Glomerular endothelial cell (primary cell): ENCODE measurements around the gene UHMK1. TPM values are rescaled to one million over a fixed set of nuclear protein-coding genes. Genes with fewer than 3 reads are reported as not detected.
"Not testable (repeated sequence)": the region's sequence is repeated elsewhere in the genome, so short reads cannot be mapped to it uniquely, and the experiment has no call there.

Source experiments
- DNase-seq: peaks from one replicate; pipeline ENCODE4 v3.0.0-alpha.2; 2011; ENCODE audit warnings: low read depth, low spot score; ENCODE audit errors: extremely low read depth
- total RNA-seq: library from RNA; depleted of rRNA; stranded (reverse); fragments of >200 nt; gene quantifications from 2 replicates; pipeline ENCODE4 v1.2.3, GENCODE V29; 2015

UHMK1 gene
- total RNA-seq, 1 donor from 2014 or later = 47.0 TPM

DNA sequence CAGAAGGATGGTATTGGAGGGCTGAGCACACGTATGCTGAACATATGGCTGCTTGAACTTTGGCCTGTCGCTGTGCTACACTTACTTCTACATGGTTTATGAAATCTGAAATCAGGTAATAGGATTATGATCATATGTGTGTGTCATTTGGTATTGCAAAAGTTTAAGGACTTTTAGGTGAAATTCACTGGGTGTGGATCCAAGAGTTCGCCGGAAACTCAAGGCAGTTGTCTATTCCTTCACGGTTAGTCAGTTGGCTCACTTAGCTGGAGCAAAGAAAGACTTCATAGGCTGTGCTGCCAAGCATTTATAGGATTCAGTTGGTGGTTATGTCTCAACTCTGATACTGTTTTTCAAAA lies 64.8 kb downstream of the UHMK1 start:
- no peak for DNase-seq

GRCh38 chr1:162564762-162565218 lies 67.2 kb downstream of the UHMK1 start:
- no peak for DNase-seq

- no peak for DNase-seq
Observed at GRCh38 chr1:162565460-162565859, 67.8 kb downstream of the UHMK1 start.

- DNase-seq = no peak
Observed at GRCh38 chr1:162566870-162567269, 69.3 kb downstream of the UHMK1 start.

- no peak for DNase-seq
Observed at GRCh38 chr1:162568802-162569201, 71.2 kb downstream of the UHMK1 start.

- DNase-seq = no peak
Observed at GRCh38 chr1:162570718-162571117, 73.1 kb downstream of the UHMK1 start.

DNA sequence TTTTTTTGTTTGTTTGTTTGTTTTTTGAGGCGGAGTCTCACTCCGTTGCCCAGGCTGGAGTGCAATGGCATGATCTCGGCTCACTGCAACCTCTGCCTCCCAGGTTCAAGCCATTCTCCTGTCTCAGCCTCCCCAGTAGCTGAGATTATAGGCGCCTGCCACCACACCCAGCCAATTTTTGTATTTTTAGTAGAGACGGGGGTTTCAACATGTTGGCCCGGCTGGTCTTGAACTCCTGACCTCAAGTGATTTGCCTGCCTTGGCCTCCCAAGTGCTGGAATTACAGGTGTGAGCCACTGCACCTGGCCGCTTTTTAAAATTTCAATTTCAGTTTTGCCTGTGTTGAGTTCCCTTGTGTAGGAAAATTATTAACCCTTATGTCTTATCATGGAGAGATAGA lies 73.5 kb downstream of the UHMK1 start:
- DNase-seq = not testable (repeated sequence)

GRCh38 chr1:162571696-162572095 lies 74.1 kb downstream of the UHMK1 start:
- DNase-seq = no peak

GRCh38 chr1:162573136-162573535 lies 75.5 kb downstream of the UHMK1 start:
- no peak for DNase-seq

- DNase-seq = no peak
Observed at GRCh38 chr1:162578071-162578700, 80.6 kb downstream of the UHMK1 start.

DNA sequence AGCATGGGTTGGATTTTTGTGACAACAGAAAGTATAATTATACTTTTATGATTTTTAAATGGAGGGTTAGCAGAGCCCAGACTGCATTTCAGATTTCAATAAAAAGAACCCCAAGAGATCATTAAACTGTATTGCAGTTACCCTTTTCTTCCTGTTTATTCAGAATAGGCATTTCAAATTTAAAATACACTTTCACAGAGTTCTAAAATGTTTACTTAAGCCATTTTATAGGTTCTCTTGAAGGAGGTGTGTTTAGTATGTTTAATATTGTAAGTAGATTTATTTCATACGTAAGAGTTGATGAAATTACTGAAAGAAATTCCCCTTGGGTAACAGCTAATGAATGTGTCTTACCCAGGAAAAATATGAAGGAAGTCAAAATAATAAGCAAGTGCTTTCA lies 81.3 kb downstream of the UHMK1 start:
- no peak for DNase-seq

Other genes starting within 250 kb of the UHMK1 start
- gene SPATA46, start 121.0 kb upstream of the UHMK1 start, total RNA-seq = not detected in 2 replicates
- gene C1orf226, start 116.1 kb upstream of the UHMK1 start, total RNA-seq = 1.6 and 4.2 TPM in 2 replicates
- not detected in 2 replicates for gene SH2D1B, start 85.7 kb upstream of the UHMK1 start, total RNA-seq
- gene UAP1, start 63.9 kb downstream of the UHMK1 start, total RNA-seq = 41.5 and 67.0 TPM in 2 replicates
- 3.3 and 5.8 TPM in 2 replicates for gene DDR2, start 134.6 kb downstream of the UHMK1 start, total RNA-seq